GM19455 (cell line): ENCODE measurements around the gene PANX3.

Experiments used
- ATAC-seq: cut with Tn5 transposase; IDR thresholded peaks from one replicate; pipeline ENCODE4 v1.9.1; 2021; ENCODE audit not compliant: unreplicated experiment

The PANX3 gene

DNA sequence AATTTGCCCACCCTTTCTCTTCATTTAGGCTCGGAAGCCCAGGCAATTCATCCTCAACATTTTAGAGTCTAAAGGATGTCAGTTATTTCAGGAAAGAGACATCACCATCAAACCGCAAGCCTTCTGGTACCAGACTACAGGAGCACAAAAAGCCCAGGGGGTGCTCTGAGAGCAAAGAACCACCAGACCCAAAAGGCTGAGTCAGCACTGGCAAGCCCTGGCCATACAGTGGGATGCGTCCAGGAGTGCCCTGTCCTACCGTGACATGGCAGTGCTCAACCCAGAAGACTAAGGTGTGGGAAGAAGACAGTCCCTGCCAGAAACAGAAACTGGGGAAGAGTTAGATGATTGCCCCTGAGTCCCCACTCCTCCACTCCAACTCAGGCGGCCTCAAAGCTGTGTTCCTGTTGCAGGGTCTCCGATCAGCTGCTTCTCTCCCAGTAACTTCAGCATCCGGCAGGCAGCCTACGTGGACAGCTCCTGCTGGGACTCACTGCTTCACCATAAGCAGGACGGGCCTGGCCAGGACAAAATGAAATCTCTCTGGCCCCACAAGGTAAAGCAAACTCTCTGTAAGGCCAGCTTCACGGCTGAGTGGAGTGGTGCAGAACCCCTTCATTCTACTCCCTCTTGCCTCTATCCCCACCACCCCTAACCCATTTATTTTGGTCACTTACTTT lies 1.5 kb downstream of the PANX3 start:
- ATAC-seq, result no peak

DNA sequence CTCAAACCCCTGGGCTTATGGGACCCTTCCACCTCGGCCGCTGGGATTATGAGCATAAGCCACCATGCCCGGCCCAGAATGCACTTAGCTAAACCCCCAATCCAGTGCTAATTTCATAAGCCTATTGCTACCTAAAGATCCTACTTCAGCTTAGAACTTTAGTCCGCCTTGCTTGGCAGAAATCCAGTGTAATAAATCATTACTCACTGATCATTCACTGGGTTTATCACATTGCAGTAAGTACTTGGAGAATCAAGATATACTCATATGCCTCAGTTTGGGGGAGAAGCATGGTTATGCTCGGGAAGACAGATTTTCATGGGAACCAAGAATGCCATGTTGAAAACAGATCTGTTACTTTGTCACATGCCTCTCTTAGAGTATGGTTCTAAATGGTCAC lies 7.6 kb downstream of the PANX3 start:
- no peak for ATAC-seq

DNA sequence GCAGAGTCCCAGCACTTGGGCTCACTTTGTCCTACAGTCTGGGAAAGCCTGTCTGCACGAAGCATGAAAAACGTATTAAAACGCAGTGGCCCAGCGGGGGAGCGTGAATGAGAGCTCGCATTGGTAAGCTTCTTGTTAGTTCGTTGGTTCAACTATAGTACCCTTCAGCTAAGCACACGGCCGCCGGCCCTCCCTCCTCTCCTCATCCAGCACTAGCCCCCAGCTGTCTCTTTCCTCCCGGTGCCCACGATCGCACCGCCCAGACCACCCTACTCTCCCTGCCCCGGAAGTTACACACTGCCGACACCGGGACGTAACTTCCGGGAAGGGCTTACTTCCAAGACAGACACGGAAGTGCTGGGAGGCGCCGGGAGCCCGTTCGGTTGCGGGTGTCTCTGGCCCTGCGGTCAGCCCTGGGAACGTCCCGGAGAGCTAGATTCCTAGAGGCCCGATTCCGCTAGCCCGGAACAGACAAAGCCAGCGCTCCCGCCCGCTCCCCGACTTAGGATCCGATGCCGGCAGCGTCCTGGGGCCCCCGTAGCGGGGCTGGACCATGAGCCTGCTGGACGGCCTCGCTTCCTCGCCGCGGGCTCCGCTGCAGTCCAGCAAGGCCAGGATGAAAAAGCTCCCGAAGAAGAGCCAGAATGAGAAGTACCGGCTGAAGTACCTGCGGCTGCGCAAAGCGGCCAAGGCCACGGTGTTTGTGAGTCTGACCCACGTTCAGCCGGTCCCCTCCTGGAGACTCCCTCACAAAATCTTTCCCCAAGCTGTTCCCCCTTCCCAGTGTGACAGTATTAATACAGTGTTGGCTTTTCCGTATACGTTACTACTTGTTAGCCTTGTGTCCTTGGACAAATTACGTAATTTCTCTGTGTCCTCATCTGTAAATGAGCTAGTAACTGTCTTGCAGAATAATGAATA lies 11.6 kb downstream of the PANX3 start, which contains the start of gene TBRG1:
TBRG1 (plus strand) TSS at position 334 of the 921 bp plus-strand sequence; CDS start at position 554, 220 bp downstream.
- peak; percentile 99 for ATAC-seq

DNA sequence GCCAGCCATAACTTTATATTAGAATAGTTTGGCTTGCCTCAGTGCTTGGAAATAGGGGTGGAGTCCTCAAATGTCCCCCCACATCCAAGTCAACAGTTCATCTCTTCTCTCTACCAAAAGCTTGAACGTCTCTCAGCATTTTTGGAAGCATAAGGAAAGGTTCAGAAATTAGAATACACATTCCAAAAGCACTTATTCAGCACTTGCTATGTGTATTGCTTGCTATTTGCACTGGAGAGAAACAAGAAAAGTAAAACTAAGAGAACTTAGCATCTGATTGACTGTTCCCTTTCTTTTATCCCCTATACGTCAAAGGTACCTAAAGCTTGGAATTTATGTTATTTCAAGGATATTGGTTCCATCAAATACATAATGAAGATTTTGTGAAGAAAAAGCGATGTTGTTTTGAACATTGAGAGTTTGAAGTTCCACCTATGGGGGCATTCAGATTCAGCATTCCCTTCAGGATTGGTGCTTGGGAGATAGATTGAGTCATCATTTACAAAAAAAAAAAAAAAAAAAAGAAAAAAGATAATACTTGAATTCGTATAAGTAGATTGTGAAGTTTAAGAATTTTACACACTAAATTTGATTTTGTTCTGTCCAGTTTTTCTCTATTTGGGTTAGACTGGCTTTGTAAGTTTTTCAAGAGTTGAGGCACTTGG lies 12.8 kb downstream of the PANX3 start:
- no peak for ATAC-seq

DNA sequence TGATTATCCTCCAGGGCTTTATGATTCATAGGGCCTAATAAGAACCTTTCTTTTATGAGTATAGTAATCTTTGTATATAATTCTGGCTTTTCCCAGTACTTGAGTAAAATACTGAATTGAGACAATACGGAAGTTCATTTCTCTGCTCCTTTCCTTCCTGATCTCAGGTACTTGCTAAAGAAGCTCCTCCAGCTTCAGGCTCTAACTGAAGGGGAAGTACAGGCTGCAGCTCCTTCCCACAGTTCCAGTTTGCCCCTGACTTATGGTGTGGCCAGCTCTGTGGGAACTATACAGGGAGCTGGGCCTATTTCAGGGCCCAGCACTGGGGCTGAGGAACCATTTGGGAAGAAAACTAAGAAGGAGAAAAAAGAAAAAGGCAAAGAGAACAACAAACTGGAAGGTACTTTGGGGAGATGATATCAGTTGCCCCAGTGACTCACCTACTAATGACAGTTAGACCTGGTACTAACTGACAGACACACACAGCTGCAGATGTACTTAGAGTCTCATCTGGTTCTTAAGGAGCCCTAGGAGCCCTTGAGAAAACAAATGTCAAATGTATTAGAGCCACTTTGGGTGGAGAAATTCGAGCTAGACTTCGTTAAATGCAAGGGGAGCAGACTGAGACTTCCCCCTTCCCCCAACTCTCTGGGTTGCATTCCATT lies 14.4 kb downstream of the PANX3 start:
- no peak for ATAC-seq

DNA sequence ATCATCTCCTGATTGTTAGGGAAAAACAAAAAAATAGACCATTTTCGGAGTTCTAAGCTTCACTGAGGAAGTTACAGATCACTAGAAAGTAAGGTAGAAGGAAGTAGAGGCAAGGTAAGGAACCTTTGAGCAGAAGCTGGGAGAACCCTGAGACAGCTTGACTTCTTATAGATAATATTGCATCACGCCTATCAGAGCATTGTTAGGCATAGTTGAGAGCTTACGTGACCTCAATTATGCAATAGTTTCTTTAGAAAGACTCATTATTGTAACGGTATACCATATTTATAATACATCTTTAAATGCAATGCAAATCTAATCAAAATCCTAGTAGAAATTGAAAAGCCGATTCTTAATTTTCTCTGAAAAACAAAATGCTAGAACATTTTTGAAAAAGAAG lies 16.3 kb downstream of the PANX3 start:
- ATAC-seq, result no peak

DNA sequence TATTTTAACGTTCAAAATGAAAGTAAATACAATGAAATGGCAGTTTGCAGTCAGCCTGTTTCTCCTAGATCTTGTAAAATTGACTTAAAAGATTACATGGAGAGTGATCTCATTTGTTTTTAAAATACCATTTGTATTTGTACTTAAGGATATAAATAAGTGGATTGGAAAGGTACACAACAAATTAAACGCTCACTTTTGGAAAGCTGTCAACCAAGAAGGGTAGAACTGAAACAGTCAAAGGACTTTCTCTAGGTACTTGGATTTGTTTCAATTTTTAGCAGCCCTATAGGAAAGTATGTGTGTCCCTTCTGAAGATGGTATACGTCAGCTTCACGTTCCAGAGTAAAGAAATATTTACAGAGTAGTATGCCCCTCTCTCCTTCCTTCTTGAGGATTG lies 18.7 kb downstream of the PANX3 start:
- no peak for ATAC-seq

DNA sequence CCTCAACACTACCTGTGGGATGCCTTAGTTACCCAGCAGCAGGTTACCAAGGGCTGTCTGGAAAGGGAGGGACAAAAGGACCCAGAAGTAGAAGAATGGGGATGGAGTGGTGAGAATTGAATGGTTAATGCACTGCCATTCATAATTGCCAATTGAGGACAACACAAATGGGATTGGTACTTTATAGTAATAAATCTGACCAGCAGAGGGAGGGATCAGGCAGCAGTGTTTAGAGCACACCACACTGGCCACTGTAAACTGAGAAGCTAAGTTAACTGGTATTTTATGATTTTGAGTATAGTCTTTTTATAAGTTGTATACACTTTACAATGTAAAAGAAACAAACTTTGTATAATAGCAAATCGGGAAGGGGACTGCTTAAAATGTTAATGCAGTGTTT lies 22.1 kb downstream of the PANX3 start:
- no peak for ATAC-seq

DNA sequence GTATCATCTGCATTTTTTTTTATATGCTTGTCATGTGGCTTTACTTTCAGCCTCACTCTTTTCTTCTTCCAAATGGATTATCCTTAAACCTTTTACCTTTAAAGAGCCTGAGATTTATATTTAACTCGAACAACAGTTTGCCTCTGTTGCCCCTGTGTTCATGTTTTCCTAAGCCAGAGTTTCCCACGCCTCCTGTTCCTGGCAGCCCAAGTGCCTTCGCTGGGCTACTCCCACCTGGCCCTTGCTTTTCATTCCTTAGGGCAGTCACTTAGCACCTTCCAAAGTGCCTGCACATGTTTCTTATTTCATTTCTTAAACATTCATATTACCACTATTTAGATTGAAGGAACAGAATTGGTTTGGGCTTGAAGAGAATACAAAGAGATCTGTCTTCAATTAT lies 24.7 kb downstream of the PANX3 start:
- no peak for ATAC-seq

DNA sequence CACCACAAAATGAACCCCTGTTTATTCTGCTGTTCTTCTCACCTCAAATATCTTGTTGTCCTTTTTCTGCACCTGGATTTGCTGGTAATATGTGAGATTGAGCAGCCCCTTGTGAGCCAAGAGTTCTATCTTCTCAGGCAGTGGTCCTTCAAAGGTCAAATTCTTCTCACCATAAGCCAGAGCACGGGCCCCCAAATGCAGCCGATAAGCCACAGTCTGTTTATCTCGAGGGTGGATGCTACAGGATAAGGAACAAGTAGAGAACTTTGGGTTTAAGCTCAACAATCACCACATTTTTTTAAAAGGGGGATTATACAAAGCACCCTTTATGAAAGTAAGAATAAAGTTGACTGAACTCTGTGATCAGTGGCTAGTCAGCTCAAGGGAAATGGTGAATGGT lies 27.3 kb downstream of the PANX3 start:
- no peak for ATAC-seq

DNA sequence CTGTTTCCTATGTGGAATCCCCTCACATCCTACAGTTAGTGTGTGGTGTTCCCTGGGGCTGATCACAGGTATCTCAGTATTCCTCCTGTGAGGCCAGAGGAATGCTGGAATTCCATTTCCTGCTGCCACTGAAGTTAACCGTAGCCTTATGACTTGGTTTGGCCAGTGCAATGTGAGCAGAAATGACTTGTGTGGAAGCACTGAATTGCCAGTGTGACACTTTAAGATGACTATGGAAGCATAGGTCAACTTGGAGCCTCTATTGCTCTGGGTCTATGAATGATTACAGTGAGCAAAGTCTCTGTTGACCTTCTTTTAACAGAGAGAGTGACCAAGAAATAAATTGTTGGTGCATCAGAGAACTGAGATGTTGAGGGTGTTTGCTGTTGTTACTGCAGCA lies 28.0 kb downstream of the PANX3 start:
- no peak for ATAC-seq

DNA sequence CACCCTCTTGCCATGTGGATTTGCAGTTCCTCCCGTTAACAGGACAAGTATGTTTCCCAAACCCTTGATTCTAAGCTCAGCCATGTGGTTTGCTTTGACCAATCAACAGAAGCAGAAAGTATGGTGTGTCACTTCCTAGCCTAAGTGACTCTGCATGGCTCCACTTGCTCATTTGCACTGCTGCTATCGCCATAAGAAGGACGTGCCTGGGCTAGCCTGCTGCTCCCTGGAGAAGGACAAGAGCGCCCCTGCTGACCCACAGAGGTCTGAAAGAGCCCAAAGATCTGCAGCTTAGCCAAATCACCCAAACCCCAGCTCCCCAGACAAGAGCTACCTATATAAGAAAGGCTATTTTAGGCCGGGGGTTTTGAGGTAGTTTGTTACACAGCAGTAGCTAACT lies 29.4 kb downstream of the PANX3 start:
- ATAC-seq, result no peak

DNA sequence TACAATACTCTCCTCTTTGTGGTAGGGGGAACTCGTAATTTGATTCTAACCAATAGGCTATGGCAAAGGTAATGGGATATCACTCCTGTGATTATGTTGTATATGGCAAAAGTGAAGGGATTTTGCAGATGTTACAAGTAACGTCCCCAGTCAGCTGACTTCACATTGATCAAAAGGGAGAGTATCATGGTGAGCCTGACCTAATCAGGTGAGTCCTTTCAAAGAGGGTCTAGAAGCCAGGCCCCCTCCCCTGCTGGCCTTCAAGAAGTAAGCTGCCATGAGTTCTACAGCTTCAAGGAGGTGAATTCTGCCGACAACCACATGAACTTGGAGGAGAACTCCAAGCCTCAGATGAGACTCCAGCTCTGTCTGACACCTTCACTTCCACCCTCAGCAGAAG lies 31.4 kb downstream of the PANX3 start:
- ATAC-seq, result no peak

DNA sequence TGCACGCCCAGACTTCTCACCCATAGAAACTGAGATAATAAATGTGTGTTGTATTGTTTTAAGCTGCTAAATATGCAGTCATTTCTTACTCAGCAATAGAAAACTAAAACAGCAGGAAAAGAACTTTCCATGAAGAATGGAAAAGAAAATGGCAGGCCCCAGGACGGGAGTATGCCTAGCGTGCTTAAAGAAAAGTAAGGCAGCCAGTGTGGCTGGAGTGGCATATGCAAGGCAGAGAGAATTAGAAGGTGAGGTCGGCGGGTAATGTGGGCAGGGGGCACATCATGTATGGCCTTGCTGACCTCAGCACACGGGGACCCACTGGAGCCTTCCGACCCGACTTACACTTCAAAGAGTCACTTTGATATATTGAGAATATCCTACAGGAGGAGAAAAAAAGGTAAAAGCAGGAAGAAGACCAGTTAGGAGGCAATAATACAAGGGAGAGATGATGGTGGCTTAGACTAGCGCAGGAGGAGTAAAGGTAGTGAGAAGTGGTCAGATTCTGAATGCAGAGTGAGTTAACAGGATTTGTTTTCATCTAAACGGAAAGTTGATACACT lies 31.9 kb downstream of the PANX3 start:
- no peak for ATAC-seq

DNA sequence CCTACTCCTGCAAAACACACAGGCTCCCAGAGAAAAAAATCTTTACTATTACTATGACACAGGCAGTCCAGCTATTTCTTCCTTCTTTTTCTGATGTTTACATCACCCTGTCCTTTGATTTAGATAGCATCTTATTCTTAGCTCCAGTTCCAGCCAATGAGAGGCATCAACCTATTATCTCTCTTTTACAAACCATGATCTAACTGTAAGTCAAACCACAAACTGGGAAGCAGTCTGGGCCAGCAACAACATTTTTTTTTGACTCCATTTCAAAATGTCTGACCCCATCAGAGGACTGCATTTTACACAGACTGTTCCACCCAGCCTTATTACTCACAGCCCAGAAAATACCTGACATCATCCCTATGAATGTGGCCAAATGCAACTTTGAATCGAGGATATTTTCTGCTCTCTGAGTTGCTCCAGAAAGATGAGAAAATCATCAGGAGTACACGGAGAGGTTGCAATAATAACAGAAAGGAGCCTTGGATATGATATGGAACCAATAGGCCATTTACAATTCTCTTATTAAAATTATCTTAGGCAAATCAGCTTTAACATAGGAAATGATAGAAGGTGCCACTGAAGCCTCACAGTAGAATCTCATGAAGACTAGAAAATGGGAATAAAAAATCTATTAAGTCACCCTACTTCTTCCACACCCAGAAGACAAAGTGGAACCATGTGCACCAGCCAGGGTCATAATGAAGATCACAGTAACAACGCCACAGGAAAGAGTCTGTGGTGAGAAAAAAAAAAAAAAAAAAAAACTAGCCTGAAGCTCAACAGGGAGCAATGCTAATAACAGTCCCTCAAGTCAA lies 32.6 kb downstream of the PANX3 start:
- ATAC-seq, result no peak

DNA sequence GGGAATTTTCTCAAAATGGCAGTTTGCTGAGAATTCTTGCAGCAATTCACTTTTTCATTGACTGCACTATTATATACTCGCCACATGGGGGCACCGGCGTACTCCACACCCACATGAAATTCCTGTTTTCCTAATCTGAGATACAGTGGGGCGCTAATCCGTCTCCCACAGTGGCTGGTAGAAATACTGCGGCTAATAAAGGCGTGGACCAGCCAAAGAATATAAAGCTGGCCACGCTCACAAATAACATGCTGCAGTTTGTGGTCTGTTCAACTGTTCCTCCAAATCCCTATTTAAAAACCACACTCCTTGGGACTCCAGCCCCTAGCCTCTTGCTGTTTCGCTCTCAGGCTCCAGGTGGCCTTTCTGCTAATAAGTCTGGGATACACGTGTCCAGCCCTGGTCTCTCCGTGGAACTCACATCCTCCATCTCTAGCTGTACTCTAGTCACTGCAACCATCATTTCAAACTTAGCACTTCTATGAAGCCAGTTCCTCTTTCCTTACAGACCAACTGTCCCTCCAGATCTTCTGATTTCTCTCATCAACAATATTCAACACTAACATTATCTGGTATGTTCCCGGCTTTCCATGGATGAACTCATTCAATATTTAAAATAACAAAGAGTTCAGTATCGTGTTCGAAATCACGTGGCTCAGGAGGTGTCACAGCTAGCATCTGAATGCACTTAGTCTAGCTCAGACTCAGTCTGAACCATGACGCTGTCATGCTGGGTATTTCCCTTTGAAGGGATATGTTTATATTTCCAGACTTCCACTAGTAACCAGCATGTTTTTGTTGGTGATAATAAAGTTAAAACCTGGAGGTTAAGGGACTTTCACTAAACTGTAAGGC lies 33.4 kb downstream of the PANX3 start:
- ATAC-seq, result peak; percentile 69

DNA sequence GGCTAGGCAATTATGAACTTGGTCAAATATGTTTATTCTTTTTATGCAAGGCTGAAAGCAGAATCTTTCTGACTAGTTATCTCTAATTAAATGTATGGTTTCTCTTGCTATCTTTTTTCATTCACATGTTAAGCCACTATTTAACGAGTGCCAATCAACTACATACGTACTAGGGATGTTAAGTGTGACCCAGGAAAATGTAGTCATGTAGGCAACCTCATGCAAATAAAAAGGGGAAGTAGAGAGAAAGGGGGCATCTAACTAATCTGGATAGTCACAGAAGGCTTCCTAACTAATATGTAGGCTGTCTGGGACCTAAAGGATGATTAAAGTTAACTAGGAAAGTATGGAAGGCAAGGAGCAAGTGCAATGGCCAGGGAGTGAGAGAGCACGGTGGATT lies 34.9 kb downstream of the PANX3 start:
- ATAC-seq, result no peak

DNA sequence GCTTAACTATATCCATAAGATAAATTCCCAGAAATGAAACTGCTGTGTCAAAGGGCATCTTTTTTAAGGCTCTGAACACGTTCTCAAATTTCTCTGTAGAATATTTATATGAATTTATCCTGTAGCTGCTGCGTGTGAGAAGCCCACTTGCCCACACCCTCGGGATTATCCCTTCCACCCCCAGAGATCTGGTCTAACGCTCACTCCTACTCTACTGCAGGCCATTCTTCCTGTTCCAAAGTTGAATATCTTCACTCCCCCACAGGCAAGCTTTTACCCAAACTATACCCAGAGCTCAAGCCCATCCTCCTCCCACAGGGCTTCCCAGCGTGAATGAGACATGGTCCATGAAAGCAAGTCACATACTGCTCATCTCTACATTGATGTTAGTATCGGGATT lies 37.4 kb downstream of the PANX3 start:
- no peak for ATAC-seq
